GM12878 (cell line): ENCODE results near the gene IFNGR2. TPM values are rescaled to one million over a fixed set of nuclear protein-coding genes. Genes with fewer than 3 reads are reported as not detected.
A peak's percentile ranks its signal among the peaks of the same experiment; 100 is the strongest.

Experiments
- ATAC-seq: fragments of 200-7000 bp; cut with Tn5 transposase; 3 replicates; pipeline ENCODE4 v1.9.1; 2020; ENCODE audit warnings: mild to moderate bottlenecking, moderate library complexity
- BruUV-seq: library from RNA; stranded (reverse); fragments of 400-500 nt; replicated peaks from 2 replicates; lab custom pipeline; 2021; lab: Mats Ljungman, UMichigan
- CTCF ChIA-PET: fragments of 300-600 bp; sonication (Branson Sonifier 250); formaldehyde crosslinking; extraction: SDS; loops from one replicate; lab custom pipeline; 2021; ENCODE audit warnings: inconsistent platforms; lab: Yijun Ruan, JAX
- POLR2A ChIA-PET: fragments of 350-600 bp; formaldehyde crosslinking; extraction: SDS; loops from one replicate; lab custom pipeline; 2021; ENCODE audit warnings: inconsistent platforms; lab: Charles Lee
- RAD21 ChIA-PET: fragments of 300-600 bp; sonication (Branson Sonifier 250); formaldehyde crosslinking; loops from one replicate; lab custom pipeline; 2023; ENCODE audit warnings: antibody characterized with exemption; ENCODE audit not compliant: unreplicated experiment; lab: Charles Lee
- SMC1A ChIA-PET: fragments of 300-600 bp; sonication (Branson Sonifier 250); formaldehyde crosslinking; loops from one replicate; lab custom pipeline; 2023; ENCODE audit not compliant: unreplicated experiment, uncharacterized antibody; lab: Charles Lee
- DNase-seq: peaks from one replicate; pipeline ENCODE4 v3.0.0-alpha.2; 2011; ENCODE audit warnings: low read depth, low spot score
- FAIRE-seq: peaks from 3 replicates; lab custom pipeline; 2011; peaks lifted over from hg19 to GRCh38; lab: Jason Lieb, UNC
- H2AFZ ChIP-seq: 2 replicates; pipeline ENCODE4 v1.6.0; 2011; ENCODE audit warnings: low read depth, low read length, control low read depth; ENCODE audit not compliant: control insufficient read depth
- H3K27ac ChIP-seq: 2 replicates; pipeline ENCODE4 v1.5.1; 2011; ENCODE audit warnings: control low read depth; ENCODE audit not compliant: control insufficient read depth, insufficient read depth
- H3K27me3 ChIP-seq, 2 experiments: replicated peaks in 1 of 2; 2 replicates each; pipeline versions ENCODE4 v1.6.0 to v1.6.1; 2011; ENCODE audit warnings: low read length in 1 of 2; ENCODE audit not compliant: control insufficient read depth in 2 of 2, insufficient read depth in 2 of 2
- H3K36me3 ChIP-seq, 2 experiments: 2 replicates each; pipeline ENCODE4 v1.5.1; 2011; ENCODE audit warnings: low read length in 1 of 2; ENCODE audit not compliant: control insufficient read depth in 2 of 2, insufficient read depth in 2 of 2
- H3K4me1 ChIP-seq: 2 replicates; pipeline ENCODE4 v1.6.1; 2011; ENCODE audit warnings: mild to moderate bottlenecking, low read length, moderate library complexity, mixed read lengths; ENCODE audit not compliant: control insufficient read depth, insufficient read depth
- H3K4me2 ChIP-seq: 2 replicates; pipeline ENCODE4 v1.6.0; 2011; ENCODE audit warnings: control low read depth; ENCODE audit not compliant: control insufficient read depth, insufficient read depth
- H3K4me3 ChIP-seq: fragments of 200-600 bp; sonication (generic); 2 replicates; pipeline ENCODE4 v1.5.1; 2016
- H3K79me2 ChIP-seq: 2 replicates; pipeline ENCODE4 v1.6.0; 2011; ENCODE audit warnings: low read length; ENCODE audit not compliant: control insufficient read depth, insufficient read depth
- H3K9ac ChIP-seq: 2 replicates; pipeline ENCODE4 v1.8.0; 2011; ENCODE audit warnings: low read length, control low read depth, mixed read lengths; ENCODE audit not compliant: control insufficient read depth, insufficient read depth
- H3K9me3 ChIP-seq: replicated peaks from 3 replicates; pipeline ENCODE4 v1.5.1; 2011; ENCODE audit warnings: mild to moderate bottlenecking, low read length; ENCODE audit not compliant: control insufficient read depth, insufficient read depth
- H4K20me1 ChIP-seq: 2 replicates; pipeline ENCODE4 v1.6.0; 2011; ENCODE audit not compliant: control insufficient read depth, insufficient read depth
- CBX5 ChIP-seq: sonication (generic); IDR thresholded peaks from 2 replicates; pipeline ENCODE4 v1.6.1; 2016; ENCODE audit warnings: low read depth, moderate library complexity, mild to moderate bottlenecking, inconsistent platforms
- CREB1 ChIP-seq: IDR thresholded peaks from 2 replicates; pipeline ENCODE4 v1.6.1; 2012; ENCODE audit warnings: low read depth, mild to moderate bottlenecking, inconsistent platforms
- CTCF ChIP-seq, 3 experiments: IDR thresholded peaks in 2 of 3; conservative IDR thresholded peaks in 1 of 3; 2 replicates each; pipeline ENCODE4 v1.5.1; 2011; ENCODE audit warnings: low read depth in 3 of 3, low read length in 3 of 3, mild to moderate bottlenecking in 3 of 3, control low read depth in 2 of 3, moderate library complexity in 2 of 3, inconsistent platforms in 1 of 3, mixed read lengths in 1 of 3; ENCODE audit not compliant: control insufficient read depth in 2 of 3, insufficient read depth in 1 of 3; ENCODE audit errors: extremely low read depth in 1 of 3
- ELK1 ChIP-seq: IDR thresholded peaks from 2 replicates; pipeline ENCODE4 v1.6.1; 2012; ENCODE audit warnings: low read depth, low read length, improper control_type of control experiment
- ETV6 ChIP-seq, 2 experiments: fragments of 450-650 bp in 1 of 2; IDR thresholded peaks in 1 of 2; conservative IDR thresholded peaks in 1 of 2; 2 replicates each; pipeline ENCODE4 v1.6.1; 2014; ENCODE audit warnings: antibody characterized with exemption in 1 of 2, borderline replicate concordance in 1 of 2, low read depth in 1 of 2, mild to moderate bottlenecking in 1 of 2, moderate library complexity in 1 of 2
- GATAD2B ChIP-seq: fragments of 450-650 bp; conservative IDR thresholded peaks from 2 replicates; pipeline ENCODE4 v1.6.1; 2017; ENCODE audit warnings: low read depth, mild to moderate bottlenecking, moderate library complexity
- IRF4 ChIP-seq: IDR thresholded peaks from 2 replicates; pipeline ENCODE4 v1.6.1; 2011; ENCODE audit warnings: low read depth, low read length
- IRF5 ChIP-seq: fragments of 450-650 bp; IDR thresholded peaks from 2 replicates; pipeline ENCODE4 v1.6.1; 2017; ENCODE audit warnings: borderline replicate concordance
- KDM1A ChIP-seq: fragments of 200-600 bp; sonication (generic); IDR thresholded peaks from 2 replicates; pipeline ENCODE4 v1.6.1; 2016; ENCODE audit warnings: borderline replicate concordance
- LARP7 ChIP-seq: fragments of 450-650 bp; IDR thresholded peaks from 2 replicates; pipeline ENCODE4 v1.6.1; 2017; ENCODE audit warnings: mild to moderate bottlenecking
- MYB ChIP-seq: fragments of 150-350 bp; IDR thresholded peaks from 2 replicates; pipeline ENCODE4 v1.6.1; 2014; ENCODE audit warnings: mild to moderate bottlenecking, low read depth, low read length, borderline replicate concordance
- NKRF ChIP-seq: fragments of 450-650 bp; conservative IDR thresholded peaks from 2 replicates; pipeline ENCODE4 v1.6.1; 2017; ENCODE audit warnings: mild to moderate bottlenecking, moderate library complexity
- POLR2AphosphoS2 ChIP-seq: IDR thresholded peaks from 2 replicates; pipeline ENCODE4 v1.6.1; 2011; ENCODE audit warnings: low read depth, mild to moderate bottlenecking, low read length, improper control_type of control experiment, moderate library complexity
- TAF1 ChIP-seq: IDR thresholded peaks from 2 replicates; pipeline ENCODE4 v1.6.1; 2011; ENCODE audit warnings: mild to moderate bottlenecking, low read depth, low read length, borderline replicate concordance
- ZBED1 ChIP-seq: IDR thresholded peaks from 2 replicates; pipeline ENCODE4 v1.6.1; 2016; ENCODE audit warnings: borderline replicate concordance
- WGBS: methylation state at CpG from one replicate; pipeline ENCODE4 v1.1.6; 2016; ENCODE audit warnings: low lambda C conversion rate; ENCODE audit not compliant: insufficient replicate concordance, insufficient coverage; ENCODE audit errors: missing lambda C conversion rate; 5-methylcytosine and 5-hydroxymethylcytosine counted together
- in situ Hi-C: fragments of 300-500 bp; cut with MboI; formaldehyde crosslinking; loops from 9 replicates; pipeline ENCODE4 v1.14.3; 2018; ENCODE audit warnings: mixed read lengths
- intact Hi-C: fragments of 100-400 bp; cut with micrococcal nuclease; formaldehyde crosslinking; loops from one replicate; pipeline ENCODE4 v1.14.2; 2022; ENCODE audit not compliant: unreplicated experiment
- polyA plus RNA-seq, 11 experiments: library from polyadenylated mRNA; depleted of rRNA in 4 of 11; unstranded in 6 of 11; stranded (reverse) in 5 of 11; fragments of >200 nt; fragmentation: Nextera tagmentation in 4 of 11; fragmentation: Illumina TruSeq in 1 of 11; extraction: Ambion mirVana in 4 of 11; extraction: Trizol in 1 of 11; gene quantifications; 1 replicate in 1 of 11; 2 replicates in 10 of 11; pipeline versions ENCODE4 v1.2.1 to v1.2.3, GENCODE V29; 2011 to 2016; ENCODE audit warnings: inconsistent platforms in 2 of 11, missing spikeins in 2 of 11, low read depth in 1 of 11
- total RNA-seq, 4 experiments: library from RNA; depleted of rRNA in 3 of 4; stranded (reverse); fragments of >200 nt in 3 of 4; fragmentation: Illumina TruSeq in 1 of 4; extraction: Trizol in 1 of 4; gene quantifications; 2 replicates each; pipeline versions ENCODE4 v1.2.1 to v1.2.3, GENCODE V29; 2013 to 2021

The IFNGR2 gene
- total and polyA plus RNA-seq, 10 of the 15 experiments (the other 5 are each of a cell fraction or from before 2014, with no cell fraction given): 23.6 to 98.8 (median 77.0) TPM

- DNase-seq (no peak), ATAC-seq (peak; percentile 60), FAIRE-seq (peak; percentile 7)
- Histone ChIP-seq H4K20me1 (no peaks in the 10 kb centered on the region), H3K4me2 (peak overlapping the region; percentile 80), H3K4me1 (peaks cover 15% of the 10 kb centered on the region), H3K36me3 (peaks cover 0 to 4% of the 10 kb centered on the region in 2 experiments; a peak in 1 of 4 replicates), H3K9me3 (no peaks in the 10 kb centered on the region), H3K4me3 (peak overlapping the region; percentile 84), H3K9ac (peak overlapping the region; percentile 93), H3K79me2 (peaks cover 56% of the 10 kb centered on the region), H2AFZ (no peak overlapping the region; the same call in 1 of the 2 replicates), H3K27me3 (no peaks in the 10 kb centered on the region), H3K27ac (peak overlapping the region; percentile 97)
- intact Hi-C loops: loop anchor here (2.0 to 10.0 kb wide), 3 partner anchors 31 to 141 kb away; partner anchors contain the start of genes GART and SON
- TSS peak; percentile 89 for BruUV-seq
- ChIA-PET POLR2A (interaction anchor here (0.6 to 5.9 kb wide), 10 partner anchors 7 to 143 kb away, joined by 4 to 48 read pairs (median 11); partner anchors contain the start of gene IFNAR1), CTCF (interaction anchor here (0.7 to 4.2 kb wide), 12 partner anchors 9 to 1578 kb away, joined by 3 to 31 read pairs (median 6); no protein-coding TSS in a partner anchor), SMC1A (interaction anchor here (0.8 to 6.1 kb wide), 12 partner anchors 9 to 207 kb away, joined by 3 to 72 read pairs (median 9); no protein-coding TSS in a partner anchor), RAD21 (interaction anchor here (0.6 to 7.6 kb wide), 13 partner anchors 10 to 195 kb away, joined by 3 to 69 read pairs (median 5); partner anchors contain the start of genes IFNAR1 and TMEM50B)
- WGBS: under 1% methylated on average over 39 of the region's 47 CpGs
- in situ Hi-C loops: no loop called here
- TF ChIP-seq POLR2AphosphoS2: 0 out of 2 replicates have a peak, but pooled peaks have one; percentile 25
- TF ChIP-seq LARP7: 0 out of 2 replicates have a peak, but pooled peaks have one; percentile 25
- no peak for TF ChIP-seq IRF4
- no peak for TF ChIP-seq ETV6 (conservative IDR thresholded peaks at IDR 0.05 in 1 of 2, IDR thresholded peaks at IDR 0.05 in 1 of 2; ENCODE audit: borderline replicate concordance in 1 of 2, low read depth in 1 of 2)
- TF ChIP-seq CREB1: no peak
- no peak for TF ChIP-seq MYB
- TF ChIP-seq CTCF (IDR thresholded peaks at IDR 0.05 in 2 of 3, conservative IDR thresholded peaks at IDR 0.05 in 1 of 3; ENCODE audit: control insufficient read depth in 2 of 3, extremely low read depth in 1 of 3, insufficient read depth in 1 of 3, low read depth in 3 of 3, low read length in 3 of 3): no peak
- no peak for TF ChIP-seq ZBED1
- peak; percentile 36; the same call in 1 of the 2 replicates for TF ChIP-seq NKRF
- peak; percentile 39; the same call in 1 of the 2 replicates for TF ChIP-seq GATAD2B
- TF ChIP-seq IRF5: no peak
- TF ChIP-seq CBX5: 0 out of 2 replicates have a peak, but pooled peaks have one; percentile 20
- TF ChIP-seq ELK1: no peak
- no peak for TF ChIP-seq KDM1A
- peak; percentile 25; the same call in 1 of the 2 replicates for TF ChIP-seq TAF1
These were observed 773 bp downstream of the IFNGR2 start for GRCh38 chr21:33403786-33404585.
